22Rv1 (cell line): ENCODE measurements around the gene PDE9A.
A peak's percentile ranks its signal among the peaks of the same experiment; 100 is the strongest.

Experiments used
- H3K27ac ChIP-seq: fragments of 450-650 bp; 2 replicates; pipeline ENCODE4 v1.5.1; 2017
- ZFX ChIP-seq: fragments of 450-650 bp; IDR thresholded peaks from 2 replicates; pipeline ENCODE4 v1.6.1; 2017; ENCODE audit warnings: antibody characterized with exemption, borderline replicate concordance
- TF ChIP-seq, protein P1 (sequence below): fragments of 450-650 bp; IDR thresholded peaks from 2 replicates; pipeline ENCODE4 v1.5.1; 2017; ENCODE audit warnings: mild to moderate bottlenecking

The PDE9A gene

DNA sequence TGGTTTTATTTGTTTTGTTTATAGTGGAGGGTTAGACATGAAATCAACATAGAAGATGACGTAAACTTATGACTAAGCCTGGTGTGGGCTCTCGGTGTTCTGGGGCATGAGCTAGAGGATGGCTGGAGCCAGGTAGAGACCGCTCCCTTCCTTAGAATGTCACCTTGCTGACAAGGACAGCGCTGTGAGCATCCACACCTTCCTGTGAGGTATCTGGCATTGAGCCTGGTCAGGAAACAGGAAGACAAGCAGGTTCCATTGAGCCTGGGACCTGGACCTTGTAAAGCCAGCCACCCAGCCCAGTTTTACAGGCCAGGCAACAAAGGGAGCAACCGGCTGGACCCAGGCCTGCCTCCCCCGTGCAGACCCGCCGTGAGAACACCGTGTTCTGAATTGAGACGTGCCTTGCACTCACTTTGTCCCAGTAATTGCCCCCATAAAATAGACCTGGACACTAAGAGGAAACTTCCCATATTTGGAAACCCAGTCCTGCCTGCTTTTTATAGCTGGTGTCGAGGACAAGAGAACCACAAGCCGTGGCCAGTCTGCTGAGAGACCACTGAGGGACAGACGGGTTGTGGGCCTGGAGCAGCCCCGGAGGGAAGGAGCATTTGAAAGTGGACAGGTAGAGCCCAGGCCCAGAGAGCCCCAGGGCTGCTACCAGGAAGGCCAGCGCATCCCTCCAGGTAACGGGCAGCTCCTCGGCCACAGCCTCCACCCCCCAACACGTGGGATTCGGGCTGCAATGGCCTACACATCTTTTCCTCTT is 78.0 kb downstream of the PDE9A start:
- TF ChIP-seq, protein P1, sequence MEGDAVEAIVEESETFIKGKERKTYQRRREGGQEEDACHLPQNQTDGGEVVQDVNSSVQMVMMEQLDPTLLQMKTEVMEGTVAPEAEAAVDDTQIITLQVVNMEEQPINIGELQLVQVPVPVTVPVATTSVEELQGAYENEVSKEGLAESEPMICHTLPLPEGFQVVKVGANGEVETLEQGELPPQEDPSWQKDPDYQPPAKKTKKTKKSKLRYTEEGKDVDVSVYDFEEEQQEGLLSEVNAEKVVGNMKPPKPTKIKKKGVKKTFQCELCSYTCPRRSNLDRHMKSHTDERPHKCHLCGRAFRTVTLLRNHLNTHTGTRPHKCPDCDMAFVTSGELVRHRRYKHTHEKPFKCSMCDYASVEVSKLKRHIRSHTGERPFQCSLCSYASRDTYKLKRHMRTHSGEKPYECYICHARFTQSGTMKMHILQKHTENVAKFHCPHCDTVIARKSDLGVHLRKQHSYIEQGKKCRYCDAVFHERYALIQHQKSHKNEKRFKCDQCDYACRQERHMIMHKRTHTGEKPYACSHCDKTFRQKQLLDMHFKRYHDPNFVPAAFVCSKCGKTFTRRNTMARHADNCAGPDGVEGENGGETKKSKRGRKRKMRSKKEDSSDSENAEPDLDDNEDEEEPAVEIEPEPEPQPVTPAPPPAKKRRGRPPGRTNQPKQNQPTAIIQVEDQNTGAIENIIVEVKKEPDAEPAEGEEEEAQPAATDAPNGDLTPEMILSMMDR: no peak
- no peak for TF ChIP-seq ZFX
- H3K27ac ChIP-seq: peak overlapping the region; percentile 90

DNA sequence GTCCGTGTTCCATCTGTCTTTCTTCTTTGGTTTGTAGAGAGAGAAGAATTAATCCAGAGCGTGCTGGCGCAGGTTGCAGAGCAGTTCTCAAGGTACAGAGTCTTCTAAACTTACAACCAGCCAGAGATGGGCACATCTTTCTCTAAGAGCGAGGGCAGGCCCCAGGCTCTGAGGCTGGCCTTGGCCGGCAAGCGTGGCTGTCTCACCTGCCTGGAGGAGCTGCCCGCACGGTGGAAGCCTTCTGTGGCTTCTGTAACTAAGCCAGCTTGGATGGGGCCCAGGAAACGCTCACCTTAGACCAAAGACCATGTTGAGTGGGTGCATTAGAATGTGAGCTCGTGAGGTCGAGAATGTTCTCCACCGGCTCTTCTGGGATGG is 78.6 kb downstream of the PDE9A start:
- TF ChIP-seq, protein P1: no peak
- TF ChIP-seq ZFX: no peak
- H3K27ac ChIP-seq: peak overlapping the region; percentile 90

DNA sequence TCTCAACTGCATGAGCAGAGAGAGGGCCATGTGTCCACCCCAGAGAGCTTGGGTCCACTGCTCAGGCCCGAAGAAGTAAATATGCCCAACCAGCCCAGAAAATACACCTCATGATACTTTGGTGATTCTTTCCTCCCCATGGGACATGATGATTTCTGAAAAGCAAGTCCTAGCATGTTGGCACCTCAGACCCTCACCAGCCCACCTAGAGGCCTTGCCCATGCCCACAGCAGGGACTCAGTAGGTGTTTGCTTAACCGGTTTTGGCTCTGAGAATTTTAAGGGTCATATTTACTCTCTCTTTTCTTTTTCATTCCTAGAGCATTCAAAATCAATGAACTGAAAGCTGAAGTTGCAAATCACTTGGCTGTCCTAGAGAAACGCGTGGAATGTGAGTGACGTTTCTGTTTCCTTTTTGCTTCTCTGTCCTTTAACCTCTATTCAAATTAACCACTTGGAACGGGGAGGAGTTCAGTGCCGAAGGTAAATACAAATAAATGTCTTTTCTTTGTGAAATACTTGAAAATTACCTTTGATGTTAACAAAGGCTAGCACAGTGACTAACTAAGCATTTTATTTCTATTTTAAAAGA is 79.7 kb downstream of the PDE9A start:
- peak overlapping the region; percentile 90 for H3K27ac ChIP-seq
- TF ChIP-seq, protein P1: no peak

DNA sequence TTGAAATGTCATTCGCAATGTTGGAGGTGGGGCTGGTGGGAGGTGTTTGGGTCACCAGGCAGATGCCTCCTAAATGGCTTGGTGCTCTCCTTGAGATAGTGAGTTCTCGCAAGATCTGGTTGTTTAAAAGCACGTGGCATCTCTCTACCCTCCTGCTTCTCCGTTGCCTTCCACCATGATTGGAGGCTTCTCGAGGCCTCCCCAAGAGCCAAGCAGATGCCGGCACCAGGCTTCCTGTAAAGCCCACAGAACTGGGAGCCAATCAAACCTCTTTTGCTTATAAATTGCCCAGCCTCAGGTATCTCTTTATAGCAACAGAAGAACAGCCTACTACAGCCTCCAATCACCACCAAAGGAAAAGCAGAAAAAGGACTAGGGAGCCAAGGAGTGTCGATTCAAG is 80.5 kb downstream of the PDE9A start:
- H3K27ac ChIP-seq: peak overlapping the region; percentile 90

DNA sequence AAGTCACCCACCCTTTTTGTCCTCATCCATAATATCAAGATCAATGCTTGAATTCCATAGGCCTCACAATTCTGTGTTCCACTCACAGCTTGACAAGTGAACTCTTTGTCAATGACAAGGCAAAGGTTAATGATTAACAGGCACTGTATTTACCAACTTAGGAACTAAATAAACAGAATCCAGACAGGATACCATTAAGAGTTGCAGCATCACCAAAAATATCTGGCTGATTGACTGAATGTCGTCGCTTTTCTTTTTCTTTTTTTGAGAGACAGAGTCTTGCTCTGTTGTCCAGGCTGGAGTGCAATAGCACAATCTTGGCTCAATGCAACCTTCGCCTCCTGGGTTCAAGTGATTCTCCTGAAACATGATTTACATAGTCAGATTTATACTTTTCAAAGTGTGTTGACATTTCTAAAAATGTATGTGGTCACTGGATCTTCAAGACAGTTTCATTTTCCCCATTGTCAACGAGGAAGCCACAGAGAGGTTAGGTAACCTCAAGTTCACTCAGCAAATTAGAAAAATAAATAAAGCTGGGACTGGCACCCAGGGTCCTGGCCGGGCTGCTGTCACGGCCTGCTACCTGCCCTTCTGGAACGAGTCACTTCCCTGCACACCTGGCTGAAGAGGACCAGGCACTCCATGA is 81.0 kb downstream of the PDE9A start:
- peak overlapping the region; percentile 90 for H3K27ac ChIP-seq

More for the DNA sequence above, 80.5 kb downstream of the PDE9A start:
- TF ChIP-seq, protein P1: no peak
- TF ChIP-seq ZFX: no peak

DNA sequence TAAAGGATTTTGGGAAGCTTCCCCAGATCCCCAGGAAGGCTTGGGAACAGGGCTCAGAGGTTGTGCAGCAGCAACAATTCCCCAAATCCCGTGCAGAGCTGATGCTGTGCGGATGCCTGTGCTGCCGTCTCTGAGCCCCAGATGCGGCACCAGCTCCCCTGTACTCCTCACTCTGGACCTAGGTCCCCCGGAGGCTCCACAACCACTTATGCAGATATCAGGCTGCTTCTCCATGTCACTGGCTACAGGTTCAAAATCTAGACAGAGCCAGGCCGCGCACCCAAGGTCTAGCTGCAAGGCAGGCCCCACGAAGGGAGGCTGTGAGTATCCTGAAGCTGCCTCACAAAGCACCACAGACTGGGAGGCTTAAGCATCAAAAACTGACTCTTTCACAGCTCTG is 81.6 kb downstream of the PDE9A start:
- TF ChIP-seq, protein P1: no peak
- TF ChIP-seq ZFX: no peak
- H3K27ac ChIP-seq: peak overlapping the region; percentile 90

More for the DNA sequence above, 81.0 kb downstream of the PDE9A start:
- TF ChIP-seq, protein P1: no peak

DNA sequence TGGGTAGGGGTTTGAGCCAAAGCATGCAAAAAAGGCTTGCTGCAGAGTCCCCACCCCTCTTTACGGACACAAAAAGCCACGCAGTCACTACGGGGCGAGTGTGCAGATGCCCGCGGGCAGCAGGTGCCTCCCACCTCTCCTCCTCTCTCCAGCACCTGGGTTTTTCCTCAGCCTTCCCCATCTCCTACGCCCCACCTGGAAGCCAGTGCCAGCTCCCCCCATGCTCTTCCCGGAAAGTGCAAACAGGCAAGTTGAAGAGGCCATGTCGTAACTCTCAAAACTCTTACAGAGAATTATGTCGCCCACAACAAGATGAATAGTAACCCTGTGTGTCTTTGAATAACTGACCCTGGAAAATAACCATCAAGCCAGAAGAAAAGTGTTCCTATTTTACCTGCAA is 82.5 kb downstream of the PDE9A start:
- no peak for TF ChIP-seq ZFX
- TF ChIP-seq, protein P1: no peak
- H3K27ac ChIP-seq: no peak overlapping the region
